Neural cell (in vitro differentiated cells): ENCODE data around the gene LRRC18. TPM values are rescaled to one million over a fixed set of nuclear protein-coding genes. Genes with fewer than 3 reads are reported as not detected.

Source experiments
- H2AFZ ChIP-seq: fragments of 200-600, 300-800 bp; sonication (generic), shearing (Covaris generic); 2 replicates; pipeline ENCODE4 v1.6.0; 2014; ENCODE audit warnings: low read depth, mild to moderate bottlenecking, antibody characterized with exemption, low read length, moderate library complexity
- H3F3A ChIP-seq: fragments of 200-600 bp; shearing (Covaris generic); 2 replicates; pipeline ENCODE4 v1.6.1; 2016; ENCODE audit warnings: mild to moderate bottlenecking, moderate library complexity, mixed read lengths, antibody characterized with exemption, low read length; ENCODE audit not compliant: insufficient read depth, poor library complexity, severe bottlenecking
- H3K27ac ChIP-seq: fragments of 200-600, 300-800 bp; sonication (generic), shearing (Covaris generic); 2 replicates; pipeline ENCODE4 v1.5.1; 2014; ENCODE audit warnings: mild to moderate bottlenecking, low read length, moderate library complexity
- H3K27me3 ChIP-seq: fragments of 300-800, 200-600 bp; sonication (generic), shearing (Covaris generic); 2 replicates; pipeline ENCODE4 v1.6.0; 2014; ENCODE audit warnings: mild to moderate bottlenecking, low read depth, low read length, moderate library complexity; ENCODE audit not compliant: insufficient read depth
- H3K36me3 ChIP-seq: fragments of 300-800, 200-600 bp; sonication (generic), shearing (Covaris generic); 2 replicates; pipeline ENCODE4 v1.5.1; 2014; ENCODE audit warnings: mild to moderate bottlenecking, antibody characterized with exemption, low read length, moderate library complexity; ENCODE audit not compliant: insufficient read depth
- H3K4me2 ChIP-seq: fragments of 300-800, 200-600 bp; sonication (generic), shearing (Covaris generic); 2 replicates; pipeline ENCODE4 v1.6.0; 2014; ENCODE audit warnings: mild to moderate bottlenecking, low read length
- H3K4me3 ChIP-seq: fragments of 300-800, 200-600 bp; sonication (generic), shearing (Covaris generic); 2 replicates; pipeline ENCODE4 v1.5.1; 2014; ENCODE audit warnings: mild to moderate bottlenecking, low read length, moderate library complexity
- H3K79me2 ChIP-seq: fragments of 200-600 bp; shearing (Covaris generic); replicated peaks from 2 replicates; pipeline ENCODE4 v1.6.0; 2014; ENCODE audit warnings: mild to moderate bottlenecking, low read length, moderate library complexity; ENCODE audit not compliant: insufficient read depth
- H3K9ac ChIP-seq: fragments of 300-800, 200-600 bp; sonication (generic), shearing (Covaris generic); 2 replicates; pipeline ENCODE4 v1.6.1; 2016; ENCODE audit warnings: mild to moderate bottlenecking, low read length, mixed read lengths
- H3K9me2 ChIP-seq: fragments of 200-600 bp; shearing (Covaris generic); 2 replicates; pipeline ENCODE4 v1.6.1; 2016; ENCODE audit warnings: mild to moderate bottlenecking, low read length, mixed read lengths; ENCODE audit not compliant: insufficient read depth
- H3K9me3 ChIP-seq: fragments of 200-600, 300-800 bp; sonication (generic), shearing (Covaris generic); 2 replicates; pipeline ENCODE4 v1.6.1; 2016; ENCODE audit warnings: mild to moderate bottlenecking, mixed run types, low read length, moderate library complexity, mixed read lengths
- H4K20me1 ChIP-seq: fragments of 200-600 bp; shearing (Covaris generic); 2 replicates; pipeline ENCODE4 v1.6.1; 2016; ENCODE audit warnings: mild to moderate bottlenecking, mixed run types; ENCODE audit not compliant: insufficient read depth
- EP300 ChIP-seq: fragments of 450-650 bp; conservative IDR thresholded peaks from 2 replicates; pipeline ENCODE4 v1.6.1; 2014; ENCODE audit warnings: antibody characterized with exemption, mild to moderate bottlenecking, moderate library complexity; ENCODE audit not compliant: poor library complexity, severe bottlenecking
- EZH2 ChIP-seq: fragments of 200-600, 300-800 bp; shearing (Covaris generic), sonication (generic); IDR thresholded peaks from 2 replicates; pipeline ENCODE4 v1.6.1; 2014; ENCODE audit warnings: antibody characterized with exemption, low read length, borderline replicate concordance, mild to moderate bottlenecking; ENCODE audit not compliant: insufficient read depth, poor library complexity, severe bottlenecking
- MXI1 ChIP-seq: fragments of 450-650 bp; conservative IDR thresholded peaks from 2 replicates; pipeline ENCODE4 v1.6.1; 2014; ENCODE audit warnings: antibody characterized with exemption, mild to moderate bottlenecking; ENCODE audit not compliant: poor library complexity, severe bottlenecking
- POLR2AphosphoS5 ChIP-seq: IDR thresholded peaks from 2 replicates; pipeline ENCODE4 v1.6.1; 2012
- RAD21 ChIP-seq: fragments of 450-650 bp; conservative IDR thresholded peaks from 2 replicates; pipeline ENCODE4 v1.6.1; 2014; ENCODE audit warnings: antibody characterized with exemption, mild to moderate bottlenecking, moderate library complexity
- SMC3 ChIP-seq: fragments of 450-650 bp; conservative IDR thresholded peaks from 2 replicates; pipeline ENCODE4 v1.6.1; 2014; ENCODE audit warnings: antibody characterized with exemption, mild to moderate bottlenecking, moderate library complexity; ENCODE audit not compliant: poor library complexity
- TAF1 ChIP-seq: IDR thresholded peaks from 2 replicates; pipeline ENCODE4 v1.6.1; 2012; ENCODE audit warnings: low read depth
- polyA plus RNA-seq: library from polyadenylated mRNA; depleted of rRNA; stranded (reverse); fragments of >200 nt; gene quantifications from 2 replicates; pipeline ENCODE4 v1.2.3, GENCODE V29; 2014
- TF ChIP-seq, protein P1 (sequence below): IDR thresholded peaks from 2 replicates; pipeline ENCODE4 v1.6.1; 2012; ENCODE audit warnings: borderline replicate concordance
- TF ChIP-seq, protein P2 (sequence below): fragments of 450-650 bp; IDR thresholded peaks from 2 replicates; pipeline ENCODE4 v1.5.1; 2014; ENCODE audit warnings: antibody characterized with exemption, mild to moderate bottlenecking, moderate library complexity; ENCODE audit not compliant: poor library complexity, severe bottlenecking

LRRC18 gene
- polyA plus RNA-seq, 1 donor from 2014 or later, result not detected

DNA sequence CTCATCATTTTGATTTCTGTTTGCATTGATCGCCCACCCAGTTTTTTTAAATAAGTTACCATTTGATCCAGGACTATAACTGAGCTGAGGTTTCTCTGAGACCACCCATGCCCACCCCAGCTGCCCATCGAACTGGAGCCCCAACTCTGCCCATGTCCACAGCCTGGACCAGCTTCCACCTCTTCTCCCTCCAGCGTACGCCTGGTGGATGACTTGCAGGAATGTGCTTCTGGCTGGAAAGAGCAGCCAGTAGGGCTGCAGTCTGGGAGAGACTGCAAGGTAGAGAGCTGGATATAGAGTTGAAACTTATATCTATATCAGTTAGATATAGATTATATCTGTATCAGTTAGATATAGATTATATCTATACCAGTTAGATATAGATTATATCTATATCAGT, 25.8 kb upstream of the LRRC18 start:
- H4K20me1 ChIP-seq, result no peaks in the 10 kb centered on the region
- no peaks in the 10 kb centered on the region for H3K79me2 ChIP-seq
- no peak overlapping the region for H3K9ac ChIP-seq
- H3K27me3 ChIP-seq, result no peaks in the 10 kb centered on the region
- TF ChIP-seq EP300 (no peak), MXI1 (no peak), POLR2AphosphoS5 (no peak), TAF1 (no peak), RAD21 (no peak), EZH2 (no peak), SMC3 (no peak)
- TF ChIP-seq, protein P1, sequence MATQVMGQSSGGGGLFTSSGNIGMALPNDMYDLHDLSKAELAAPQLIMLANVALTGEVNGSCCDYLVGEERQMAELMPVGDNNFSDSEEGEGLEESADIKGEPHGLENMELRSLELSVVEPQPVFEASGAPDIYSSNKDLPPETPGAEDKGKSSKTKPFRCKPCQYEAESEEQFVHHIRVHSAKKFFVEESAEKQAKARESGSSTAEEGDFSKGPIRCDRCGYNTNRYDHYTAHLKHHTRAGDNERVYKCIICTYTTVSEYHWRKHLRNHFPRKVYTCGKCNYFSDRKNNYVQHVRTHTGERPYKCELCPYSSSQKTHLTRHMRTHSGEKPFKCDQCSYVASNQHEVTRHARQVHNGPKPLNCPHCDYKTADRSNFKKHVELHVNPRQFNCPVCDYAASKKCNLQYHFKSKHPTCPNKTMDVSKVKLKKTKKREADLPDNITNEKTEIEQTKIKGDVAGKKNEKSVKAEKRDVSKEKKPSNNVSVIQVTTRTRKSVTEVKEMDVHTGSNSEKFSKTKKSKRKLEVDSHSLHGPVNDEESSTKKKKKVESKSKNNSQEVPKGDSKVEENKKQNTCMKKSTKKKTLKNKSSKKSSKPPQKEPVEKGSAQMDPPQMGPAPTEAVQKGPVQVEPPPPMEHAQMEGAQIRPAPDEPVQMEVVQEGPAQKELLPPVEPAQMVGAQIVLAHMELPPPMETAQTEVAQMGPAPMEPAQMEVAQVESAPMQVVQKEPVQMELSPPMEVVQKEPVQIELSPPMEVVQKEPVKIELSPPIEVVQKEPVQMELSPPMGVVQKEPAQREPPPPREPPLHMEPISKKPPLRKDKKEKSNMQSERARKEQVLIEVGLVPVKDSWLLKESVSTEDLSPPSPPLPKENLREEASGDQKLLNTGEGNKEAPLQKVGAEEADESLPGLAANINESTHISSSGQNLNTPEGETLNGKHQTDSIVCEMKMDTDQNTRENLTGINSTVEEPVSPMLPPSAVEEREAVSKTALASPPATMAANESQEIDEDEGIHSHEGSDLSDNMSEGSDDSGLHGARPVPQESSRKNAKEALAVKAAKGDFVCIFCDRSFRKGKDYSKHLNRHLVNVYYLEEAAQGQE, result no peak
- TF ChIP-seq, protein P2, sequence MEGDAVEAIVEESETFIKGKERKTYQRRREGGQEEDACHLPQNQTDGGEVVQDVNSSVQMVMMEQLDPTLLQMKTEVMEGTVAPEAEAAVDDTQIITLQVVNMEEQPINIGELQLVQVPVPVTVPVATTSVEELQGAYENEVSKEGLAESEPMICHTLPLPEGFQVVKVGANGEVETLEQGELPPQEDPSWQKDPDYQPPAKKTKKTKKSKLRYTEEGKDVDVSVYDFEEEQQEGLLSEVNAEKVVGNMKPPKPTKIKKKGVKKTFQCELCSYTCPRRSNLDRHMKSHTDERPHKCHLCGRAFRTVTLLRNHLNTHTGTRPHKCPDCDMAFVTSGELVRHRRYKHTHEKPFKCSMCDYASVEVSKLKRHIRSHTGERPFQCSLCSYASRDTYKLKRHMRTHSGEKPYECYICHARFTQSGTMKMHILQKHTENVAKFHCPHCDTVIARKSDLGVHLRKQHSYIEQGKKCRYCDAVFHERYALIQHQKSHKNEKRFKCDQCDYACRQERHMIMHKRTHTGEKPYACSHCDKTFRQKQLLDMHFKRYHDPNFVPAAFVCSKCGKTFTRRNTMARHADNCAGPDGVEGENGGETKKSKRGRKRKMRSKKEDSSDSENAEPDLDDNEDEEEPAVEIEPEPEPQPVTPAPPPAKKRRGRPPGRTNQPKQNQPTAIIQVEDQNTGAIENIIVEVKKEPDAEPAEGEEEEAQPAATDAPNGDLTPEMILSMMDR, result no peak
- no peaks in the 10 kb centered on the region for H3K9me2 ChIP-seq
- no peaks in the 10 kb centered on the region for H3K36me3 ChIP-seq
- H3K9me3 ChIP-seq, result no peaks in the 10 kb centered on the region
- no peak overlapping the region for H3K4me2 ChIP-seq
- no peak overlapping the region for H3K4me3 ChIP-seq
- H3F3A ChIP-seq, result no peaks in the 10 kb centered on the region
- no peak overlapping the region for H3K27ac ChIP-seq
- no peak overlapping the region for H2AFZ ChIP-seq

DNA sequence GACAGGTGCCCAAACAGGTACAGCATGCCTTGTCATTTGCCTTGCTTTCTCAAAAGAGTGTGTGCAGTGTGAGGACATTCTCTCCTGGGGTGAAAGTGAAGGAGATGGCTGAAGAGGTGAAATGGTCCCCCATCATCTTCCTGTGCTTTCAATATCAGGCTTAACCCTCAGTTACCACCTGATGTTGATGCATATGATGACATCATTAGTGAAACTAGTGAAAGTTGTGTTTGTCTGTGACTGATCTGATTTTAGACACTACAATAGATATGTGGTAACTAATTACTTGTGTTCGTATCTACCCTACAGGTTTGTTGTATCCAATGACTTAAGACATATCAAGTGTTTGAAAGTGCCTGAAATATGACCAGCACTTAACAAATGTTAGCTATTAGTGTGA, 24.4 kb upstream of the LRRC18 start:
- Histone ChIP-seq H3F3A (no peaks in the 10 kb centered on the region), H4K20me1 (no peaks in the 10 kb centered on the region), H3K27me3 (no peaks in the 10 kb centered on the region), H3K36me3 (no peaks in the 10 kb centered on the region), H3K4me2 (no peak overlapping the region), H3K79me2 (no peaks in the 10 kb centered on the region), H3K9ac (no peak overlapping the region), H2AFZ (no peak overlapping the region), H3K4me3 (no peak overlapping the region), H3K27ac (no peak overlapping the region), H3K9me2 (no peaks in the 10 kb centered on the region), H3K9me3 (no peaks in the 10 kb centered on the region)
- TF ChIP-seq POLR2AphosphoS5 (no peak), MXI1 (no peak), RAD21 (no peak), TAF1 (no peak), SMC3 (no peak), EP300 (no peak), EZH2 (no peak)
- TF ChIP-seq, protein P1, result no peak
- TF ChIP-seq, protein P2, result no peak
